Colonic mucosa (tissue), 4 donors: ENCODE results near the gene WDFY4. TPM values are rescaled to one million over a fixed set of nuclear protein-coding genes. Genes with fewer than 3 reads are reported as not detected.
A peak's percentile ranks its signal among the peaks of the same experiment; 100 is the strongest.

Source experiments
- DNase-seq: peaks from one replicate; pipeline ENCODE4 v3.0.0-alpha.2; 2020
- H3K27ac ChIP-seq: fragments of 200-600 bp; one replicate; pipeline ENCODE4 v1.8.0; 2021
- H3K27me3 ChIP-seq: fragments of 200-600 bp; one replicate; pipeline ENCODE4 v1.8.0; 2021
- H3K36me3 ChIP-seq: fragments of 200-600 bp; one replicate; pipeline ENCODE4 v1.8.0; 2021
- H3K4me1 ChIP-seq: fragments of 200-600 bp; one replicate; pipeline ENCODE4 v1.8.0; 2021; ENCODE audit warnings: mild to moderate bottlenecking
- H3K4me3 ChIP-seq: fragments of 200-600 bp; one replicate; pipeline ENCODE4 v1.8.0; 2021
- H3K9ac ChIP-seq, 2 donors: one replicate each; pipeline ENCODE4 v1.7.0; 2013; ENCODE audit warnings: control low read depth in 2 of 2, low read depth in 2 of 2, low read length in 2 of 2
- H3K9me3 ChIP-seq: fragments of 200-600 bp; one replicate; pipeline ENCODE4 v1.8.0; 2021
- intact Hi-C: fragments of 100-400 bp; cut with DNase I; formaldehyde crosslinking; loops from one replicate; pipeline ENCODE4 v1.14.1; 2022
- total RNA-seq, 2 donors: library from RNA; stranded (reverse); fragmentation: NEBNext Ultra II Directional in 1 of 2; extraction: Animal tissue kit (Norgen Biotek cat#: 25700) in 1 of 2; gene quantifications; one replicate each; pipeline ENCODE4 v1.2.1, GENCODE V29; 2021
- TF ChIP-seq, protein P1 (sequence below): fragments of 200-600 bp; IDR thresholded peaks from one replicate; pipeline ENCODE4 v1.8.0; 2022; ENCODE audit warnings: antibody characterized with exemption, mild to moderate bottlenecking
- donor health status: healthy.
- donor health status: DM: no; HTN: no; CAD: no.
- donor health status: DM: no; HTN: no; CAD: no.

WDFY4 gene
- total RNA-seq, 2 donors from 2014 or later = 1.5 to 1.6 TPM

DNA sequence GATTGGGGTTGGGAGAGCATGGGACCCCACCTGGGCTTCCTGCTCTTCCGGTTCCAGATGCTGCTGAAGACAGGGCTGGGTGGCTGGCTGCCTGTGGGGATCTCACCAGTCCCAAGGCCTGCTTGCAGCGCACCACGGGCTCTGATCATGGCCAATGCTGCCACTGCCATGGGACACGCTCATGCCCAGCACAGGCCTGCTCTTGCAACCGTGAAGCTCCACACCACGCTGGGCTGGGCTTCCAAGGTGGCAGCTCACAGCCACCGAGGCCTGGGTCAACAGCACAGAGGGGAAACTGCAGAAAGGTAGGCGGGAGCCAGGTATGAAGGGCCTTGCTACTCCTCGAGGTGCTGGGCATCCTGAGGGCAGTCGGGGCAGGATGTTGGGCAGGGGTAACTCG lies 327.1 kb downstream of the WDFY4 start:
- no peak overlapping the region for H3K4me3 ChIP-seq
- no peaks in the 10 kb centered on the region for H3K9me3 ChIP-seq
- no peak for DNase-seq
- no peak overlapping the region for H3K27ac ChIP-seq
- peaks cover 2% of the 10 kb centered on the region for H3K4me1 ChIP-seq
- no peak overlapping the region for H3K9ac ChIP-seq
- intact Hi-C loops = no loop called here
- no peaks in the 10 kb centered on the region for H3K36me3 ChIP-seq
- TF ChIP-seq, protein P1, sequence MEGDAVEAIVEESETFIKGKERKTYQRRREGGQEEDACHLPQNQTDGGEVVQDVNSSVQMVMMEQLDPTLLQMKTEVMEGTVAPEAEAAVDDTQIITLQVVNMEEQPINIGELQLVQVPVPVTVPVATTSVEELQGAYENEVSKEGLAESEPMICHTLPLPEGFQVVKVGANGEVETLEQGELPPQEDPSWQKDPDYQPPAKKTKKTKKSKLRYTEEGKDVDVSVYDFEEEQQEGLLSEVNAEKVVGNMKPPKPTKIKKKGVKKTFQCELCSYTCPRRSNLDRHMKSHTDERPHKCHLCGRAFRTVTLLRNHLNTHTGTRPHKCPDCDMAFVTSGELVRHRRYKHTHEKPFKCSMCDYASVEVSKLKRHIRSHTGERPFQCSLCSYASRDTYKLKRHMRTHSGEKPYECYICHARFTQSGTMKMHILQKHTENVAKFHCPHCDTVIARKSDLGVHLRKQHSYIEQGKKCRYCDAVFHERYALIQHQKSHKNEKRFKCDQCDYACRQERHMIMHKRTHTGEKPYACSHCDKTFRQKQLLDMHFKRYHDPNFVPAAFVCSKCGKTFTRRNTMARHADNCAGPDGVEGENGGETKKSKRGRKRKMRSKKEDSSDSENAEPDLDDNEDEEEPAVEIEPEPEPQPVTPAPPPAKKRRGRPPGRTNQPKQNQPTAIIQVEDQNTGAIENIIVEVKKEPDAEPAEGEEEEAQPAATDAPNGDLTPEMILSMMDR = no peak
- no peaks in the 10 kb centered on the region for H3K27me3 ChIP-seq

DNA sequence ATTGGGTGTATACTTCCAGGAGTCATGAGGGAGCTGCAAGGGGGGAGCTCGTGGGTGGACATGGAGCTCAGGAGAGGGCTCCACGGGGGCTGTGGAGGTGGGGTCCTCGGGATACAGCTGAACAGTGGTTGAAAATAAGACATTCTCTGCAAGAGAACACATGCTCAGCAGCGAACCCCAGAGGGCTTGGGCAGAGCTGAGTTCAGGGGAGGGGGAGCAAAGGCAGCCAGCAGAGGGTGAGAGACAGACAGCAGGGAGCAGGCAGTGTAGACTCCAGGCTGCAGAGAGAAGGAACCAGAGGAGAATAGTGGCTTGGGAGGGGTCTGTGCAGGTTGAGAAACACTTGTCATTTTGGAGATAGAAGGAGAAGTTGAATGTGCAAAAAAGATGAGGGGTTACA lies 327.9 kb downstream of the WDFY4 start:
- no peak overlapping the region for H3K27ac ChIP-seq
- intact Hi-C loops = no loop called here
- H3K36me3 ChIP-seq = no peaks in the 10 kb centered on the region
- H3K27me3 ChIP-seq = no peaks in the 10 kb centered on the region
- no peak for DNase-seq
- peaks cover 2% of the 10 kb centered on the region for H3K4me1 ChIP-seq
- H3K9ac ChIP-seq = no peak overlapping the region
- TF ChIP-seq, protein P1 = no peak
- no peak overlapping the region for H3K4me3 ChIP-seq
- H3K9me3 ChIP-seq = no peaks in the 10 kb centered on the region

DNA sequence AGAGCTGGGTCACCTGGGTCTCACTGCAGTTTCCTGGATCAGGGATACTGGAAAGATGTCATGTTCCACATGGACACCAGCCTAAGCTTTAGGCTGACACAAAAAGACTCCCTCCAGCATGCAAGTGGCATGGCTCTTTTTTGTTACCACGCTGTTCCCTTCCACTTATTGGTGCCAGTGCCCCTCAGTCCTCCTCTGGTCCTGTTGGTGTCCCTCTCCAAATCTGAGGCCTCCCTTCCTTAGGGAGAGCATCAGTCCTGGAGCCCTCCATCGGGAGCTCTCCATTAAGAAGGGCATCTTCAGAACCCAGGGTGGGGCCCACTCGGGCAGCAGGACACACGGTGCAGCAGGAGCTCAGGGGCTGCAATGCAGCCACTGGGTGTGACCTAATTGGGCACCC lies 331.0 kb downstream of the WDFY4 start:
- intact Hi-C loops = no loop called here

DNA sequence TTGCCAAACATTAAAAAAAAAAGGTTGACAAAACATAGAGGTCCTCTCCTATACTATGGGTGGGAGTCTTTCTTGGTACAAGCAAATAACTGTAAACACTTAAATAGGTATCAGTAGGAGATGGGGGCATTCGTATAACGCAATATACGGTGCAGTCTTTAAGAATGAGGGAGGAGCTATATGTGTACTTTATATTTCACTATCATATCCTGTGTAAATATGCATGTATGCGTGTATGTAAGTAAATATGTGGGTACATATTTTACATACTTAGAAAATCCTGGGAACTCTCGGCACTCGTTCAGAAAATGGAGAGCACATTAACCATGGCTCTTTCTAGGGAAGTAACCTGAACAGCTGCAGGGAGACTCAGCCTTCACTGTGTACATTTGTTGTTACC lies 337.0 kb downstream of the WDFY4 start:
- no peak overlapping the region for H3K4me3 ChIP-seq
- intact Hi-C loops = no loop called here
- TF ChIP-seq, protein P1 = no peak

More for the DNA sequence above, 331.0 kb downstream of the WDFY4 start:
- TF ChIP-seq, protein P1 = no peak
- no peak overlapping the region for H3K4me3 ChIP-seq
- no peak for DNase-seq
- no peaks in the 10 kb centered on the region for H3K9me3 ChIP-seq
- H3K36me3 ChIP-seq = no peaks in the 10 kb centered on the region
- H3K9ac ChIP-seq = no peak overlapping the region
- no peaks in the 10 kb centered on the region for H3K4me1 ChIP-seq
- no peak overlapping the region for H3K27ac ChIP-seq
- no peaks in the 10 kb centered on the region for H3K27me3 ChIP-seq

DNA sequence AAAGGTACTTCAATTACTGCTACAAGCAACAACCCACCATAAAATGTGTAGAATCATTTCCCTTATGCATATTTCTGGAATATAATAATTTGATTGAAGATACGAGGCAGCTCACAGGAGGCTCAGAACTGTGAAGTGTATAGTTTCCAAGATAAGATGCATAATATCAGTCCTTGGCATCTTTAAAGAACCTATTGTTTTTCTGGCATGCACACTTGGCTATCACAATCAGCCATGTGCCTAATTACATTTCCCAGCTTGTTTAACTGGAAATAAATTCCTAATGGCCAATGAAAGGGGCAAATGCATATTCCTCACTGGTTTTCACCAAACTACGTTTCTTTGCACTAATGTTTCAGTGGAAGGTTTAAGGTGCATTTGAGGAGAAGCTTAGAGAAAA lies 338.4 kb downstream of the WDFY4 start:
- DNase-seq = no peak
- intact Hi-C loops = no loop called here
- H3K36me3 ChIP-seq = no peaks in the 10 kb centered on the region
- TF ChIP-seq, protein P1 = no peak
- no peak overlapping the region for H3K4me3 ChIP-seq
- H3K27ac ChIP-seq = no peak overlapping the region
- H3K9ac ChIP-seq = no peak overlapping the region
- H3K9me3 ChIP-seq = no peaks in the 10 kb centered on the region
- no peaks in the 10 kb centered on the region for H3K4me1 ChIP-seq
- H3K27me3 ChIP-seq = no peaks in the 10 kb centered on the region

More for the DNA sequence above, 337.0 kb downstream of the WDFY4 start:
- Histone ChIP-seq H3K4me1 (no peaks in the 10 kb centered on the region), H3K9me3 (no peaks in the 10 kb centered on the region), H3K9ac (no peak overlapping the region), H3K27me3 (no peaks in the 10 kb centered on the region), H3K36me3 (no peaks in the 10 kb centered on the region), H3K27ac (no peak overlapping the region)
- no peak for DNase-seq

DNA sequence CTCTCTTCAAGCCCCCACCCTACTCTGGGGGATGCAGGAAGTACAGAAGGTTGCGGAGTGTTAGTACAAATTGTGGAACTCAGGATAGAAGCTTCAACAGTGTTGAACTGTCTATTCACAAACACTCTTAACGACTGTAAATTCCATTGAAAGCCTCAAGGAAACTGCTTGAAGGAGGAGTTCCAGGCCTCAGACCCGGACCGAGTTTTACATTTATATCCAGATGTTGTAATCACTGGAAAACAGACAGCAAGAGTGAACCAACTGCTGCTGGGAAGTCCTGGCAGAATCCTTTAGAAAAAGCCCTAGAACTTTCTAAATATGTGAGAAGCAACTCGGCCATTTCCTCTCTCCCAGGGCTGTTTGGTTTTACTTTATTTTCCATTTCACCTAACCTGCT lies 339.1 kb downstream of the WDFY4 start:
- no peaks in the 10 kb centered on the region for H3K27me3 ChIP-seq
- H3K36me3 ChIP-seq = no peaks in the 10 kb centered on the region
- no peak overlapping the region for H3K9ac ChIP-seq
- no peaks in the 10 kb centered on the region for H3K9me3 ChIP-seq
- TF ChIP-seq, protein P1 = no peak
- H3K4me3 ChIP-seq = no peak overlapping the region
- no peaks in the 10 kb centered on the region for H3K4me1 ChIP-seq
- DNase-seq = no peak
- peak overlapping the region; percentile 5 for H3K27ac ChIP-seq
- intact Hi-C loops = no loop called here
